K562 (cell line): ENCODE data around the gene ELP5. TPM values are rescaled to one million over a fixed set of nuclear protein-coding genes. Genes with fewer than 3 reads are reported as not detected.

ENCODE experiments used
- CBX2 ChIP-seq: fragments of 200-600 bp; sonication (generic); IDR thresholded peaks from one replicate; pipeline ENCODE4 v1.6.1; 2012; ENCODE audit warnings: mild to moderate bottlenecking, low read length, inconsistent platforms; ENCODE audit not compliant: insufficient read depth, poor library complexity, severe bottlenecking
- CHD7 ChIP-seq: fragments of 200-600 bp; sonication (generic); IDR thresholded peaks from one replicate; pipeline ENCODE4 v1.6.1; 2012; ENCODE audit warnings: mild to moderate bottlenecking, low read depth, low read length, inconsistent platforms
- E2F5 ChIP-seq: sonication (generic); formaldehyde crosslinking; IDR thresholded peaks from 2 replicates; pipeline ENCODE4 v1.8.0; 2022; ENCODE audit warnings: mild to moderate bottlenecking, missing genetic modification reagents
- MED1 ChIP-seq: sonication (generic); formaldehyde crosslinking; IDR thresholded peaks from 2 replicates; pipeline ENCODE4 v1.8.1; 2023; ENCODE audit warnings: missing genetic modification reagents, borderline replicate concordance
- RBM39 ChIP-seq: fragments of 200-400 bp; formaldehyde crosslinking; optimal IDR thresholded peaks from 2 replicates; pipeline ENCODE3; 2018; ENCODE audit warnings: low read depth, low read length
- STAT6 ChIP-seq: sonication (generic); formaldehyde crosslinking; IDR thresholded peaks from 2 replicates; pipeline ENCODE4 v1.8.1; 2023; ENCODE audit warnings: mild to moderate bottlenecking, missing genetic modification reagents
- ZNF639 ChIP-seq, 2 experiments: fragments of 200-800 bp in 1 of 2; sonication (Bioruptor generic) in 1 of 2; sonication (generic) in 1 of 2; formaldehyde crosslinking in 1 of 2; IDR thresholded peaks in 1 of 2; conservative IDR thresholded peaks in 1 of 2; 2 replicates each; pipeline versions ENCODE4 v1.5.0 to v1.6.1; 2016 to 2020; ENCODE audit warnings: missing compliant biosample characterization in 1 of 2, missing genetic modification characterization in 1 of 2, missing genetic modification reagents in 1 of 2
- polyA plus RNA-seq, 8 experiments: library from polyadenylated mRNA; depleted of rRNA in 4 of 8; stranded (reverse) in 5 of 8; unstranded in 3 of 8; fragments of >200 nt; fragmentation: Nextera tagmentation in 2 of 8; fragmentation: Illumina TruSeq in 1 of 8; extraction: Ambion mirVana in 2 of 8; extraction: Trizol in 1 of 8; gene quantifications; 2 replicates each; pipeline versions ENCODE4 v1.2.1 to v1.2.3, GENCODE V29; 2011 to 2014; ENCODE audit warnings: inconsistent platforms in 1 of 8, missing spikeins in 1 of 8
- total RNA-seq, 7 experiments: library from RNA; depleted of rRNA in 6 of 7; stranded (reverse); fragments of >200 nt in 6 of 7; fragmentation: Illumina TruSeq in 2 of 7; extraction: Trizol in 2 of 7; gene quantifications; 2 replicates each; pipeline versions ENCODE4 v1.2.1 to v1.2.3, GENCODE V29; 2011 to 2021; ENCODE audit warnings: low replicate concordance in 1 of 7

Gene ELP5
- total and polyA plus RNA-seq, 9 of the 15 experiments (the other 6 are each of a cell fraction or from before 2014, with no cell fraction given) = 25.7 to 77.9 (median 52.9) TPM

- no peak for TF ChIP-seq CHD7
- no peak for TF ChIP-seq CBX2
- no peak for TF ChIP-seq RBM39
- TF ChIP-seq MED1 = no peak
- no peak for TF ChIP-seq E2F5 (CRISPR knock-in tag)
- TF ChIP-seq STAT6 (CRISPR knock-in tag) = no peak
- TF ChIP-seq ZNF639 (CRISPR knock-in tag; conservative IDR thresholded peaks at IDR 0.05 in 1 of 2, IDR thresholded peaks at IDR 0.05 in 1 of 2) = no peak
Measured at GRCh38 chr17:7221278-7222092, 30.5 kb upstream of the ELP5 start (continued).
